PC-9 (cell line): ENCODE measurements around the gene RASL12. TPM values are rescaled to one million over a fixed set of nuclear protein-coding genes. Genes with fewer than 3 reads are reported as not detected.

ENCODE experiments used
- BruUV-seq: library from RNA; stranded (reverse); fragments of 400-500 nt; replicated peaks from 2 replicates; lab custom pipeline; 2021; lab: Mats Ljungman, UMichigan
- CTCF ChIA-PET: fragments of 300-600 bp; sonication (Branson Sonifier 250); formaldehyde crosslinking; loops from one replicate; lab custom pipeline; 2022; ENCODE audit warnings: antibody characterized with exemption; lab: Charles Lee
- POLR2A ChIA-PET: fragments of 300-600 bp; sonication (Branson Sonifier 250); formaldehyde crosslinking; loops from one replicate; lab custom pipeline; 2022; ENCODE audit warnings: antibody characterized with exemption; ENCODE audit not compliant: unreplicated experiment; lab: Charles Lee
- DNase-seq, 2 experiments: peaks; one replicate each; pipeline versions ENCODE4 v3.0.0 to v3.0.0-alpha.2; 2015 to 2022; ENCODE audit warnings: mixed read lengths in 1 of 2
- H2AFZ ChIP-seq: fragments of 200-600 bp; sonication (generic); 2 replicates; pipeline ENCODE4 v1.8.1; 2017; ENCODE audit warnings: antibody characterized with exemption
- H3F3A ChIP-seq: fragments of 200-600 bp; sonication (generic); 2 replicates; pipeline ENCODE4 v1.8.1; 2017; ENCODE audit warnings: antibody characterized with exemption, mild to moderate bottlenecking, low read depth; ENCODE audit not compliant: insufficient read depth
- H3K27ac ChIP-seq: fragments of 200-600 bp; sonication (generic); 2 replicates; pipeline ENCODE4 v1.6.1; 2016; ENCODE audit warnings: mixed run types
- H3K27me3 ChIP-seq: fragments of 200-600 bp; sonication (generic); 2 replicates; pipeline ENCODE4 v1.6.1; 2016; ENCODE audit warnings: low read depth, mixed run types; ENCODE audit not compliant: insufficient read depth
- H3K36me3 ChIP-seq: fragments of 200-600 bp; sonication (generic); 2 replicates; pipeline ENCODE4 v1.6.1; 2016; ENCODE audit warnings: low read depth, mixed run types
- H3K4me1 ChIP-seq: fragments of 200-600 bp; sonication (generic); replicated peaks from 2 replicates; pipeline ENCODE4 v1.6.1; 2016; ENCODE audit warnings: mixed run types; ENCODE audit not compliant: insufficient read depth
- H3K4me2 ChIP-seq: fragments of 200-600 bp; sonication (generic); 2 replicates; pipeline ENCODE4 v1.6.1; 2017; ENCODE audit warnings: mixed run types
- H3K4me3 ChIP-seq: fragments of 200-600 bp; sonication (generic); 2 replicates; pipeline ENCODE4 v1.6.1; 2016; ENCODE audit warnings: mixed run types
- H3K79me2 ChIP-seq: fragments of 200-600 bp; sonication (generic); 2 replicates; pipeline ENCODE4 v1.6.1; 2017; ENCODE audit warnings: low read depth, mixed run types
- H3K9me2 ChIP-seq: fragments of 200-600 bp; sonication (generic); 2 replicates; pipeline ENCODE4 v1.8.1; 2017; ENCODE audit warnings: mild to moderate bottlenecking; ENCODE audit not compliant: insufficient read depth
- H3K9me3 ChIP-seq: fragments of 200-600 bp; sonication (generic); 2 replicates; pipeline ENCODE4 v1.8.1; 2016; ENCODE audit warnings: low read depth; ENCODE audit not compliant: insufficient read depth
- H4K20me1 ChIP-seq: fragments of 200-600 bp; sonication (generic); 2 replicates; pipeline ENCODE4 v1.8.1; 2017; ENCODE audit not compliant: insufficient read depth
- CTCF ChIP-seq: fragments of 200-600 bp; sonication (generic); conservative IDR thresholded peaks from 2 replicates; pipeline ENCODE4 v1.6.1; 2017; ENCODE audit warnings: mixed run types, antibody characterized with exemption, mild to moderate bottlenecking, moderate library complexity
- EZH2 ChIP-seq: fragments of 200-600 bp; sonication (generic); IDR thresholded peaks from 2 replicates; pipeline ENCODE4 v1.8.0; 2017; ENCODE audit warnings: antibody characterized with exemption, low read depth
- intact Hi-C: fragments of 100-400 bp; cut with micrococcal nuclease; formaldehyde crosslinking; loops from one replicate; pipeline ENCODE4 v1.10.0; 2022; ENCODE audit not compliant: unreplicated experiment
- total RNA-seq: library from RNA; stranded (reverse); gene quantifications from 2 replicates; pipeline ENCODE4 v1.2.3, GENCODE V29; 2021

Gene RASL12
- total RNA-seq, 1 experiment from 2014 or later: not detected

GRCh38 chr15:65081758-65082157, 14.0 kb upstream of the RASL12 start:
- Histone ChIP-seq H3K36me3 (no peaks in the 10 kb centered on the region), H3K27ac (no peak overlapping the region), H3K4me3 (no peak overlapping the region), H3K9me2 (no peaks in the 10 kb centered on the region), H3K79me2 (no peaks in the 10 kb centered on the region), H3K4me1 (no peaks in the 10 kb centered on the region), H2AFZ (no peak overlapping the region), H3F3A (no peaks in the 10 kb centered on the region), H3K4me2 (no peak overlapping the region), H3K9me3 (no peaks in the 10 kb centered on the region), H3K27me3 (peaks cover 3% of the 10 kb centered on the region; the same call in 1 of the 2 replicates), H4K20me1 (no peaks in the 10 kb centered on the region)
- no peak for DNase-seq
- intact Hi-C loops: no loop called here
- TF ChIP-seq EZH2 (no peak), CTCF (no peak)
- POLR2A ChIA-PET: no interaction called here
- CTCF ChIA-PET: no interaction called here
- no TSS peak for BruUV-seq

DNA sequence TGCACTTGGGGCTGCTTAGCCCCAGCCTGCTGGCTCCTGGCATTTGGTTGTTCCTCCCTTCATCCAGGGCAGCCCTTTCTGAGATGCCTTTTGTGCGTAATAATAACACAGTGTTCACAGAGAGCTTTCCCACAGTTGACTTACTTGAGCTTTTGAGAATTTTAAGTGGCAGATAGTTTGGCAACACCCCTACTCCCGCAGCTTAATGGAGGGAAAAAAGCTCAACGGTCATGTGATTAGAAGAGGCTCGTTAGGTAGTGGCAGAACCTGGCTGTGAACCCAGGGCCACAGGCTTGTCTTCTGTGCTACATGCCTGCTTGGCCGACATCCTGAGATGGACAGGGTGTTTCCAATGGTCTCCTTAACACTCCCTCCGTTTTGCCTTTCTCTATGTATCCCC, 13.5 kb upstream of the RASL12 start:
- Histone ChIP-seq H3K27me3 (peaks cover 3% of the 10 kb centered on the region; the same call in 1 of the 2 replicates), H3K9me2 (no peaks in the 10 kb centered on the region), H3F3A (no peaks in the 10 kb centered on the region), H3K9me3 (no peaks in the 10 kb centered on the region), H2AFZ (no peak overlapping the region), H3K36me3 (no peaks in the 10 kb centered on the region), H3K79me2 (no peaks in the 10 kb centered on the region), H3K27ac (no peak overlapping the region), H4K20me1 (no peaks in the 10 kb centered on the region), H3K4me2 (no peak overlapping the region), H3K4me3 (no peak overlapping the region), H3K4me1 (no peaks in the 10 kb centered on the region)
- no peak for DNase-seq
- ChIA-PET CTCF (no interaction called here), POLR2A (no interaction called here)
- no TSS peak for BruUV-seq
- no peak for TF ChIP-seq CTCF
- TF ChIP-seq EZH2: no peak
- intact Hi-C loops: no loop called here

DNA sequence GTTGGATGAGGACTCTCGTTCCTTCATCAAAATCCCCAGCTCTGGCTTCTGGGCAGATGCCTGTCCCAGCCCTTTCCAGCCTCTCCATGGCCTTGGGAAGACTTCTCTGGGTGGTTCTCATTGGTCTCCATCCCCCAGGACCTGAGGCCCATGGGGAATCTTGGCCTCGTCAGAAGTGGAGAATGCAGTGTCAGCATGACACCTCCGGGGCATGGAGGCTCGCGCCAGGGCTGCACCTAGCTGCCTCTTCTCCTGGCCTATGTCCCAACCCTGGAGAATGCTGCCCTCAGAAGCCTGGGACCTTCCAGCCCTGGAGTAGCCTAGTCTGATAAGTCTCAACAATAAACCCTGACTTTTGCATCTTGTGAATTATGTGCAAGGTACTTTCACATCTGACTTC, 11.8 kb upstream of the RASL12 start:
- H3K4me2 ChIP-seq: no peak overlapping the region
- H3K79me2 ChIP-seq: no peaks in the 10 kb centered on the region
- H3K36me3 ChIP-seq: no peaks in the 10 kb centered on the region
- no peaks in the 10 kb centered on the region for H3K4me1 ChIP-seq
- no peak overlapping the region for H3K27ac ChIP-seq
- no TSS peak for BruUV-seq
- H3K9me2 ChIP-seq: no peaks in the 10 kb centered on the region
- no peaks in the 10 kb centered on the region for H3K9me3 ChIP-seq
- CTCF ChIA-PET: no interaction called here
- no peak overlapping the region for H3K4me3 ChIP-seq
- POLR2A ChIA-PET: no interaction called here
- no peak overlapping the region for H2AFZ ChIP-seq
- intact Hi-C loops: loop anchor here (2.0 kb wide), 1 partner anchor 47 kb away; no protein-coding TSS in a partner anchor
- no peaks in the 10 kb centered on the region for H4K20me1 ChIP-seq
- H3K27me3 ChIP-seq: peaks cover 3% of the 10 kb centered on the region; the same call in 1 of the 2 replicates
- no peak for DNase-seq
- no peaks in the 10 kb centered on the region for H3F3A ChIP-seq
- TF ChIP-seq EZH2 (no peak), CTCF (no peak)
